Natural killer cell (primary cell): ENCODE measurements around the gene COL20A1. TPM values are rescaled to one million over a fixed set of nuclear protein-coding genes. Genes with fewer than 3 reads are reported as not detected.

Experiments
- ATAC-seq, 3 donors: fragments of 150-1000 bp in 2 of 3; fragments of 200-7000 bp in 1 of 3; cut with Tn5 transposase; 1 replicate in 1 of 3; 2 replicates in 2 of 3; pipeline ENCODE4 v1.10.0; 2021; ENCODE audit warnings: mild to moderate bottlenecking in 2 of 3, moderate library complexity in 2 of 3
- DNase-seq, 2 donors: peaks; one replicate each; pipeline versions ENCODE4 v3.0.0 to v3.0.0-alpha.2; 2013 to 2021; ENCODE audit warnings: mixed read lengths in 1 of 2
- H3K27ac ChIP-seq: one replicate; pipeline ENCODE4 v1.5.1; 2013; ENCODE audit warnings: mild to moderate bottlenecking, low read length
- H3K27me3 ChIP-seq: one replicate; pipeline ENCODE4 v1.6.1; 2013; ENCODE audit warnings: low read length; ENCODE audit not compliant: control insufficient read depth, insufficient read depth
- H3K36me3 ChIP-seq: one replicate; pipeline ENCODE4 v1.6.1; 2013; ENCODE audit warnings: low read length; ENCODE audit not compliant: control insufficient read depth, insufficient read depth
- H3K4me1 ChIP-seq: one replicate; pipeline ENCODE4 v1.6.1; 2013; ENCODE audit warnings: low read length; ENCODE audit not compliant: control insufficient read depth, insufficient read depth
- H3K4me3 ChIP-seq: one replicate; pipeline ENCODE4 v1.5.1; 2013; ENCODE audit warnings: low read length
- H3K9me3 ChIP-seq: one replicate; pipeline ENCODE4 v1.6.1; 2013; ENCODE audit warnings: low read length; ENCODE audit not compliant: control insufficient read depth, insufficient read depth
- H3K27ac Mint-ChIP-seq, 2 donors: one replicate each; pipeline ENCODE4 v1.8.0; 2022; ENCODE audit warnings: mild to moderate bottlenecking in 2 of 2, mixed read lengths in 2 of 2, moderate library complexity in 1 of 2
- H3K27me3 Mint-ChIP-seq, 2 donors: one replicate each; pipeline ENCODE4 v1.8.0; 2022; ENCODE audit warnings: low read depth in 2 of 2, mixed read lengths in 2 of 2
- H3K36me3 Mint-ChIP-seq: one replicate; pipeline ENCODE4 v1.8.0; 2022; ENCODE audit warnings: mixed read lengths
- H3K4me1 Mint-ChIP-seq, 2 donors: one replicate each; pipeline ENCODE4 v1.8.0; 2022; ENCODE audit warnings: mixed read lengths in 2 of 2
- H3K4me3 Mint-ChIP-seq: one replicate; pipeline ENCODE4 v1.8.0; 2022; ENCODE audit warnings: mild to moderate bottlenecking, moderate library complexity, mixed read lengths
- H3K9me3 Mint-ChIP-seq, 2 donors: one replicate each; pipeline ENCODE4 v1.8.0; 2022; ENCODE audit warnings: mixed read lengths in 2 of 2
- WGBS: methylation state at CpG from one replicate; pipeline ENCODE4 v1.1.7; 2013; ENCODE audit warnings: missing lambda C conversion rate; ENCODE audit not compliant: insufficient coverage; 5-methylcytosine and 5-hydroxymethylcytosine counted together
- intact Hi-C: fragments of 100-400 bp; cut with micrococcal nuclease; formaldehyde crosslinking; loops from one replicate; pipeline ENCODE4 v1.14.2; 2022
- total RNA-seq, 4 donors: library from RNA; stranded (reverse); fragments of 120-200 nt in 1 of 4; gene quantifications; one replicate each; pipeline versions ENCODE4 v1.2.3 to v1.2.4, GENCODE V29; 2013 to 2022
- TF ChIP-seq, protein P1 (sequence below): fragments of 200-600 bp; IDR thresholded peaks from one replicate; pipeline ENCODE4 v1.8.0; 2022; ENCODE audit warnings: antibody characterized with exemption

The COL20A1 gene
- total RNA-seq, 3 donors from 2014 or later (not counting 1 experiment from before 2014, with no cell fraction given), result 0.12 to 0.33 TPM; not detected in 1

DNA sequence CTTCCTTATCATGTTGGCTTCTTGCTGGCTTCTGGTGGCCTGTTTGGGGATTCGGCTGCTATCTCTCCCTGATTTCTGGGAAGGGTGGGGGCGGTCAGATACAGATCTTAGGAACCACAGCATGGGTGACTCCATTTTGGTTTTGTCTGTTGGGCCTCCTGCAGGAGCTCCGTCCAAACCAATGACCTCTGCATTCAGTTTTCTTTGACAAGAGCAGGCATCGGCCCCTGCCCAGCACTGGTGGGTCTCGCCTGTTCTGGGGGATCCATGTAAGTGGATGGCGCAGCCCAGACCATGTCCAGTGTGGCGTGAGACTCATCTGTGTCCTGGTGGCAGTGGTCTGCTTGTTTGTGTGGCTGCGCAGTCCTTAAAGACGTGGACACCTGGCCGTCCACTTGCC lies 29.0 kb upstream of the COL20A1 start:
- no peaks in the 10 kb centered on the region for H3K27me3 ChIP-seq
- no peak overlapping the region for H3K4me3 Mint-ChIP-seq
- H3K36me3 Mint-ChIP-seq, result no peaks in the 10 kb centered on the region
- peaks cover 7% of the 10 kb centered on the region for H3K4me1 ChIP-seq
- H3K27ac Mint-ChIP-seq, result no peak overlapping the region
- no peaks in the 10 kb centered on the region for H3K9me3 ChIP-seq
- H3K4me1 Mint-ChIP-seq, result peaks cover 0 to 6% of the 10 kb centered on the region in 2 donors
- no peak overlapping the region for H3K4me3 ChIP-seq
- no peaks in the 10 kb centered on the region for H3K36me3 ChIP-seq
- no peak overlapping the region for H3K27ac ChIP-seq
- DNase-seq (no peak), ATAC-seq (no peak)
- no peaks in the 10 kb centered on the region for H3K9me3 Mint-ChIP-seq
- WGBS, result 88% methylated on average over 10 of the region's 10 CpGs
- peaks cover 16 to 17% of the 10 kb centered on the region in 2 donors for H3K27me3 Mint-ChIP-seq
- TF ChIP-seq, protein P1, sequence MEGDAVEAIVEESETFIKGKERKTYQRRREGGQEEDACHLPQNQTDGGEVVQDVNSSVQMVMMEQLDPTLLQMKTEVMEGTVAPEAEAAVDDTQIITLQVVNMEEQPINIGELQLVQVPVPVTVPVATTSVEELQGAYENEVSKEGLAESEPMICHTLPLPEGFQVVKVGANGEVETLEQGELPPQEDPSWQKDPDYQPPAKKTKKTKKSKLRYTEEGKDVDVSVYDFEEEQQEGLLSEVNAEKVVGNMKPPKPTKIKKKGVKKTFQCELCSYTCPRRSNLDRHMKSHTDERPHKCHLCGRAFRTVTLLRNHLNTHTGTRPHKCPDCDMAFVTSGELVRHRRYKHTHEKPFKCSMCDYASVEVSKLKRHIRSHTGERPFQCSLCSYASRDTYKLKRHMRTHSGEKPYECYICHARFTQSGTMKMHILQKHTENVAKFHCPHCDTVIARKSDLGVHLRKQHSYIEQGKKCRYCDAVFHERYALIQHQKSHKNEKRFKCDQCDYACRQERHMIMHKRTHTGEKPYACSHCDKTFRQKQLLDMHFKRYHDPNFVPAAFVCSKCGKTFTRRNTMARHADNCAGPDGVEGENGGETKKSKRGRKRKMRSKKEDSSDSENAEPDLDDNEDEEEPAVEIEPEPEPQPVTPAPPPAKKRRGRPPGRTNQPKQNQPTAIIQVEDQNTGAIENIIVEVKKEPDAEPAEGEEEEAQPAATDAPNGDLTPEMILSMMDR, result no peak
- intact Hi-C loops, result no loop called here

DNA sequence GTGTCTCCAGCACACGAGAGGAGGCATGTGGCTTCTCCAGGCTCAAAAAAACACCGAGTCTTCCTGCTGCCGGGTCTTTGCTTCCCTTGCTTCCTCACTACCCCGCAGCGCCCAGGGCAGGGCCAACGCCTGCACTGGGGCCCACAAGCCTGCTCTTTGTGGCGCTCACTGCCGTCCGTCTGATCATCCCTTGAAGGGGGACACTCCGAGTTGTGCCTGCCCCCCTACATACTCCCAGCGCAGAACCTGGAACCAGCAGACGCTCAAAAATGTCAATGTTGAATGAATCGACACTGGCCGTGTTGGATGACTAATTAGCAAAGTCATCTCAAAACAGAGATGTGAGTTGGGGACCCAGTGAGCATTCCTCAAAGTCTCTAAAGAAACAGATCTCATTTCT lies 28.5 kb upstream of the COL20A1 start:
- ATAC-seq (no peak), DNase-seq (no peak)
- Histone ChIP-seq H3K27me3 (no peaks in the 10 kb centered on the region), H3K27ac (no peak overlapping the region), H3K9me3 (no peaks in the 10 kb centered on the region), H3K36me3 (no peaks in the 10 kb centered on the region), H3K4me3 (no peak overlapping the region), H3K4me1 (peaks cover 7% of the 10 kb centered on the region)
- Mint-ChIP-seq H3K36me3 (no peaks in the 10 kb centered on the region), H3K27ac (no peak overlapping the region), H3K9me3 (no peaks in the 10 kb centered on the region), H3K27me3 (peaks cover 11 to 17% of the 10 kb centered on the region in 2 donors), H3K4me3 (no peak overlapping the region), H3K4me1 (peaks cover 0 to 6% of the 10 kb centered on the region in 2 donors)
- intact Hi-C loops, result no loop called here
- TF ChIP-seq, protein P1, result no peak
- WGBS, result 77% methylated on average over 14 of the region's 14 CpGs

DNA sequence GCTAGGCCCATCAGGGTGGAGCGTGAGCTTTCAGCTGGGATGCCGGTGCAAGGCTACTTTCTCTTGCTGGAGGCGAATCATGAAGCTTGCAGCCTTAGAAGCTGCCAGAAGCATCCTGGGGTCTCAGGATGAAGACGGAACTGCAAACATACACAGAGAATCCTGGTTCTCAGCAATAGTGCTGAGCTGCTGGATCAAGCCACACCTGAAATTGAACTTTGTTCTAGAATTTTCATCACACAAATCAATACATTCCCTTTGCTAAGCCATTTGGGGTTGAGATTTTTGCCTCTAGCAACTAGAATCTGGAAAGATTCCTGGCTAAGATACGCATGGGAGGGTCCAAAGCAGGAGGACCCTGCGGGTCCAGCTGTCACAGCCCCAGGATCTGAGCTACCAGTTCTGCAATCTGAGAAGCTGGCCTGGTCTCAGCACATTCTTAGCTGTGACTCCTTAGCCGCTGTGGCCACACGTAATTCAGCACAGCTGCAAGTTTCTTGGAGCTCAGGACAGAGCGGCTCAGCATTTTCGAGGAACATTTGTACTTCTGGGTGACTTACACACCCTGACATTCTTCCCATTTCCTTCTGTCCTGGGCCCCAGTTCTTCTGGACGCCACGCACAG lies 27.0 kb upstream of the COL20A1 start:
- Histone ChIP-seq H3K4me3 (no peak overlapping the region), H3K9me3 (no peaks in the 10 kb centered on the region), H3K36me3 (no peaks in the 10 kb centered on the region), H3K4me1 (peaks cover 7% of the 10 kb centered on the region), H3K27ac (no peak overlapping the region), H3K27me3 (no peaks in the 10 kb centered on the region)
- intact Hi-C loops, result no loop called here
- peaks cover 10 to 17% of the 10 kb centered on the region in 2 donors for H3K27me3 Mint-ChIP-seq
- no peaks in the 10 kb centered on the region for H3K36me3 Mint-ChIP-seq
- 77% methylated on average over 12 of the region's 12 CpGs for WGBS
- peaks cover 0 to 6% of the 10 kb centered on the region in 2 donors for H3K4me1 Mint-ChIP-seq
- TF ChIP-seq, protein P1, result no peak
- ATAC-seq, result no peak
- no peak overlapping the region for H3K4me3 Mint-ChIP-seq
- no peaks in the 10 kb centered on the region for H3K9me3 Mint-ChIP-seq
- no peak for DNase-seq
- no peak overlapping the region for H3K27ac Mint-ChIP-seq

- Mint-ChIP-seq H3K27ac (no peak overlapping the region), H3K9me3 (no peaks in the 10 kb centered on the region), H3K36me3 (no peaks in the 10 kb centered on the region), H3K4me1 (peaks cover 6 to 7% of the 10 kb centered on the region in 2 donors), H3K27me3 (peaks cover 10 to 13% of the 10 kb centered on the region in 2 donors), H3K4me3 (no peak overlapping the region)
- TF ChIP-seq, protein P1, result no peak
- DNase-seq (no peak), ATAC-seq (no peak)
- no peak overlapping the region for H3K27ac ChIP-seq
- no peak overlapping the region for H3K4me3 ChIP-seq
- 67% methylated on average over 9 of the region's 9 CpGs for WGBS
- intact Hi-C loops, result no loop called here
- no peaks in the 10 kb centered on the region for H3K27me3 ChIP-seq
- no peaks in the 10 kb centered on the region for H3K9me3 ChIP-seq
- H3K4me1 ChIP-seq, result peaks cover 5% of the 10 kb centered on the region
- H3K36me3 ChIP-seq, result no peaks in the 10 kb centered on the region
Observed at GRCh38 chr20:63267691-63268090, 25.3 kb upstream of the COL20A1 start.
